GM23248 (cell line): ENCODE results near the gene NLRP9.

Experiments used
- EZH2 ChIP-seq: fragments of 200-600 bp; sonication (generic); IDR thresholded peaks from 2 replicates; pipeline ENCODE4 v1.6.1; 2018; ENCODE audit warnings: antibody characterized with exemption, mild to moderate bottlenecking; ENCODE audit not compliant: insufficient read depth, poor library complexity, severe bottlenecking
- EZH2phosphoT487 ChIP-seq: fragments of 200-600 bp; sonication (generic); IDR thresholded peaks from 2 replicates; pipeline ENCODE4 v1.6.1; 2018; ENCODE audit warnings: antibody characterized with exemption, moderate library complexity, mild to moderate bottlenecking, low read depth; ENCODE audit not compliant: insufficient read depth

- TF ChIP-seq EZH2 (no peak), EZH2phosphoT487 (no peak)
Measured at GRCh38 chr19:55699221-55699620, 39.0 kb downstream of the NLRP9 start.
